ENCODE results near the gene C4BPB. TPM values are rescaled to one million over a fixed set of nuclear protein-coding genes. Genes with fewer than 3 reads are reported as not detected.

The C4BPB gene
- total and polyA plus RNA-seq, 2 donors (not counting 3 experiments of a cell fraction or from before 2014, with no cell fraction given), result not detected

GRCh38 chr1:207102659-207103058, 14.0 kb downstream of the C4BPB start:
- no peak for FAIRE-seq
- Histone ChIP-seq H3K36me3 (ENCODE audit: control insufficient read depth in 2 of 2, extremely low read depth in 1 of 2, insufficient read depth in 2 of 2, low read length in 2 of 2) (no peaks in the 10 kb centered on the region), H2AFZ (ENCODE audit: low read depth, low read length) (no peak overlapping the region), H4K20me1 (replicated peaks; ENCODE audit: control insufficient read depth, extremely low read depth, insufficient read depth, low read length) (no peaks in the 10 kb centered on the region), H3K79me2 (ENCODE audit: control insufficient read depth, insufficient read depth, low read length) (no peaks in the 10 kb centered on the region), H3K27ac (ENCODE audit: insufficient read depth, low read depth, low read length) (no peak overlapping the region), H3K4me2 (ENCODE audit: insufficient read depth, low read length) (no peak overlapping the region), H3K9ac (replicated peaks; ENCODE audit: extremely low read depth, insufficient read depth, low read length) (no peak overlapping the region), H3K9me1 (replicated peaks; ENCODE audit: control insufficient read depth, extremely low read depth, insufficient read depth, low read length) (no peaks in the 10 kb centered on the region), H3K9me3 (replicated peaks; ENCODE audit: control insufficient read depth, insufficient read depth, low read length) (no peaks in the 10 kb centered on the region), H3K27me3 (ENCODE audit: control insufficient read depth in 2 of 2, insufficient read depth in 2 of 2, low read length in 2 of 2) (peaks cover 0 to 6% of the 10 kb centered on the region in 2 experiments), H3K4me3 (replicated peaks in 1 of 3; ENCODE audit: insufficient read depth in 1 of 3, low read depth in 1 of 3, low read length in 3 of 3) (no peak overlapping the region), H3K4me1 (ENCODE audit: control insufficient read depth, extremely low read depth, insufficient read depth, low read length) (no peaks in the 10 kb centered on the region)
- intact Hi-C loops (cut with micrococcal nuclease) (no loop called here), dilution Hi-C loops (cut with MboI; ENCODE audit: extremely low pct_ligation_motif_present, low sequenced_read_pairs) (no loop called here)
- no peak for DNase-seq (ENCODE audit: low read depth, low spot score)
- BruUV-seq (replicated peaks), result no TSS peak
- CTCF ChIA-PET, result interaction anchor here (1.4 kb wide), 1 partner anchor 13 kb away, joined by 4 read pairs; no protein-coding TSS in a partner anchor
- no peak for TF ChIP-seq EZH2 (IDR thresholded peaks at IDR 0.05; ENCODE audit: borderline replicate concordance, low read depth, low read length, severe bottlenecking)
- no peak for TF ChIP-seq POLR2AphosphoS5 (IDR thresholded peaks at IDR 0.05; ENCODE audit: insufficient read depth, low read depth, low read length)
- no peak for TF ChIP-seq MYC (IDR thresholded peaks at IDR 0.05; ENCODE audit: low read depth, low read length)
- TF ChIP-seq POLR2A (IDR thresholded peaks at IDR 0.05; ENCODE audit: low read depth, low read length), result no peak
- TF ChIP-seq FOS (IDR thresholded peaks at IDR 0.05; ENCODE audit: borderline replicate concordance, insufficient read depth, low read length), result no peak
- POLR2A ChIA-PET, result no interaction called here

DNA sequence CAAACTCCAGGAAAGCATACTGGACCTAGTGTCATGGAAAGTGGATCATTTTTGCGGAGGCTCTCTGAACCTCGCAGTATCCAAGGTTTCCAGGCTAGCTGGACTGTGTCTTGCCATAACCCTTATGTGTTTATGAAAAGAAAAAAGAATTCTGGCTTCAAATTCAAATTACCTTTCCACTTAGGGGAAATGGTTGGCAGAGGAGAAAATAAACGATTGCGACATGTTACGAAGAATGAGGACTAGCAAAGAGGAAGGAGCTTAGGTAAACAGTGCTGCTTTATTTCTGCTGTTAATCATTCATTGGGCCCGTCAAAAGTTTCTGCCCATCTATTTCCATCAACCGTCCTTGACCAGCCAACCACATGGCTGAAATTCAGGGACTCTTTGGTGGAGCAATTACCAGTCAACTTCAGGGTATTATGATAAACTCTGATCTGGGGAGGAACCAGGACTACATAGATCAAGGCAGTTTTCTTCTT, 15.3 kb downstream of the C4BPB start, which contains the start of gene C4BPA:
C4BPA (plus strand) TSS at position 342 of the 482 bp plus-strand sequence. CDS start 8,793 bp downstream, outside the sequence.
- POLR2A ChIA-PET, result no interaction called here
- CTCF ChIA-PET, result no interaction called here
- Histone ChIP-seq H3K9ac (replicated peaks; ENCODE audit: extremely low read depth, insufficient read depth, low read length) (no peak within 1 kb of the TSS), H4K20me1 (replicated peaks; ENCODE audit: control insufficient read depth, extremely low read depth, insufficient read depth, low read length) (no peaks in the 10 kb centered on the region), H3K27ac (ENCODE audit: insufficient read depth, low read depth, low read length) (no peak within 1 kb of the TSS), H3K27me3 (ENCODE audit: control insufficient read depth in 2 of 2, insufficient read depth in 2 of 2, low read length in 2 of 2) (peaks cover 0 to 6% of the 10 kb centered on the region in 2 experiments), H3K36me3 (ENCODE audit: control insufficient read depth in 2 of 2, extremely low read depth in 1 of 2, insufficient read depth in 2 of 2, low read length in 2 of 2) (no peaks in the 10 kb centered on the region), H3K4me2 (ENCODE audit: insufficient read depth, low read length) (no peak within 1 kb of the TSS), H3K4me1 (ENCODE audit: control insufficient read depth, extremely low read depth, insufficient read depth, low read length) (no peaks in the 10 kb centered on the region), H3K9me3 (replicated peaks; ENCODE audit: control insufficient read depth, insufficient read depth, low read length) (no peaks in the 10 kb centered on the region), H3K79me2 (ENCODE audit: control insufficient read depth, insufficient read depth, low read length) (no peaks in the 10 kb centered on the region), H3K9me1 (replicated peaks; ENCODE audit: control insufficient read depth, extremely low read depth, insufficient read depth, low read length) (no peaks in the 10 kb centered on the region), H3K4me3 (replicated peaks in 1 of 3; ENCODE audit: insufficient read depth in 1 of 3, low read depth in 1 of 3, low read length in 3 of 3) (no peak within 1 kb of the TSS), H2AFZ (ENCODE audit: low read depth, low read length) (no peak within 1 kb of the TSS)
- TF ChIP-seq POLR2A (IDR thresholded peaks at IDR 0.05; ENCODE audit: low read depth, low read length), result no peak
- no peak for TF ChIP-seq POLR2AphosphoS5 (IDR thresholded peaks at IDR 0.05; ENCODE audit: insufficient read depth, low read depth, low read length)
- TF ChIP-seq EZH2 (IDR thresholded peaks at IDR 0.05; ENCODE audit: borderline replicate concordance, low read depth, low read length, severe bottlenecking), result no peak
- TF ChIP-seq JUN (IDR thresholded peaks at IDR 0.05; ENCODE audit: borderline replicate concordance, insufficient read depth, insufficient read length, low read depth), result no peak
- no peak for TF ChIP-seq MAX (IDR thresholded peaks at IDR 0.05; ENCODE audit: insufficient read depth, insufficient read length)
- TF ChIP-seq CTCF (IDR thresholded peaks at IDR 0.05; ENCODE audit: extremely low read depth in 1 of 2, insufficient read depth in 1 of 2, low read depth in 1 of 2, low read length in 2 of 2), result no peak
- DNase-seq (ENCODE audit: low read depth, low spot score) (no peak), FAIRE-seq (no peak)
- dilution Hi-C loops (cut with MboI; ENCODE audit: extremely low pct_ligation_motif_present, low sequenced_read_pairs), result no loop called here
- intact Hi-C loops (cut with micrococcal nuclease), result no loop called here
- no TSS peak for BruUV-seq (replicated peaks)
